Measurements from ENCODE around the gene PLA2G4D. TPM values are rescaled to one million over a fixed set of nuclear protein-coding genes. Genes with fewer than 3 reads are reported as not detected.

The PLA2G4D gene, protein sequence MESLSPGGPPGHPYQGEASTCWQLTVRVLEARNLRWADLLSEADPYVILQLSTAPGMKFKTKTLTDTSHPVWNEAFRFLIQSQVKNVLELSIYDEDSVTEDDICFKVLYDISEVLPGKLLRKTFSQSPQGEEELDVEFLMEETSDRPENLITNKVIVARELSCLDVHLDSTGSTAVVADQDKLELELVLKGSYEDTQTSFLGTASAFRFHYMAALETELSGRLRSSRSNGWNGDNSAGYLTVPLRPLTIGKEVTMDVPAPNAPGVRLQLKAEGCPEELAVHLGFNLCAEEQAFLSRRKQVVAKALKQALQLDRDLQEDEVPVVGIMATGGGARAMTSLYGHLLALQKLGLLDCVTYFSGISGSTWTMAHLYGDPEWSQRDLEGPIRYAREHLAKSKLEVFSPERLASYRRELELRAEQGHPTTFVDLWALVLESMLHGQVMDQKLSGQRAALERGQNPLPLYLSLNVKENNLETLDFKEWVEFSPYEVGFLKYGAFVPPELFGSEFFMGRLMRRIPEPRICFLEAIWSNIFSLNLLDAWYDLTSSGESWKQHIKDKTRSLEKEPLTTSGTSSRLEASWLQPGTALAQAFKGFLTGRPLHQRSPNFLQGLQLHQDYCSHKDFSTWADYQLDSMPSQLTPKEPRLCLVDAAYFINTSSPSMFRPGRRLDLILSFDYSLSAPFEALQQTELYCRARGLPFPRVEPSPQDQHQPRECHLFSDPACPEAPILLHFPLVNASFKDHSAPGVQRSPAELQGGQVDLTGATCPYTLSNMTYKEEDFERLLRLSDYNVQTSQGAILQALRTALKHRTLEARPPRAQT
- not detected for total RNA-seq

- DNase-seq (ENCODE audit: low spot score) (no peak), ATAC-seq (no peak)
- intact Hi-C loops (cut with DNase I), result no loop called here
These were observed at the start of gene PLA2G4D for GRCh38 chr15:42094512-42094963. PLA2G4D (minus strand) TSS chr15:42094562; CDS start chr15:42094459, 103 bp downstream.

DNA sequence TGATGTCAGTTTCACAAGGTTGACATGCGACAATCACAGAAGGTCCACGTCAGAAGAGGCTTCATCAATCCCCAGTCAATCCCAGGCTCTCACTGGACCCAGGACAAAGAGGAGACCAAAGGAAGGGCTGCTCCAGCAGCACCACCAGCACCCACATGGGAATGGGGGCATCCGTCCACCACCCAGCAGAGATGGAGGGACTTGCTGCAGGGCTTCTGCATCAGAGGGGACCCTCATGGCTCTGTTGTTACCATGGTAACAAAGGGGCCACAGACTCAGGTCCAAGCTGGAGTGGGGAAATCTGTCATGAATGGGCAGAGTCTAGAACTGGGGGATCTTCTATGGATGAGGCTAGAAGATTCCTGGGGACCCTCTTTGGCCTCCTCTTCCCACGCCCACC lies 49.0 kb upstream of the PLA2G4D start:
- no peak for ATAC-seq
- no peak for DNase-seq (ENCODE audit: low spot score)

DNA sequence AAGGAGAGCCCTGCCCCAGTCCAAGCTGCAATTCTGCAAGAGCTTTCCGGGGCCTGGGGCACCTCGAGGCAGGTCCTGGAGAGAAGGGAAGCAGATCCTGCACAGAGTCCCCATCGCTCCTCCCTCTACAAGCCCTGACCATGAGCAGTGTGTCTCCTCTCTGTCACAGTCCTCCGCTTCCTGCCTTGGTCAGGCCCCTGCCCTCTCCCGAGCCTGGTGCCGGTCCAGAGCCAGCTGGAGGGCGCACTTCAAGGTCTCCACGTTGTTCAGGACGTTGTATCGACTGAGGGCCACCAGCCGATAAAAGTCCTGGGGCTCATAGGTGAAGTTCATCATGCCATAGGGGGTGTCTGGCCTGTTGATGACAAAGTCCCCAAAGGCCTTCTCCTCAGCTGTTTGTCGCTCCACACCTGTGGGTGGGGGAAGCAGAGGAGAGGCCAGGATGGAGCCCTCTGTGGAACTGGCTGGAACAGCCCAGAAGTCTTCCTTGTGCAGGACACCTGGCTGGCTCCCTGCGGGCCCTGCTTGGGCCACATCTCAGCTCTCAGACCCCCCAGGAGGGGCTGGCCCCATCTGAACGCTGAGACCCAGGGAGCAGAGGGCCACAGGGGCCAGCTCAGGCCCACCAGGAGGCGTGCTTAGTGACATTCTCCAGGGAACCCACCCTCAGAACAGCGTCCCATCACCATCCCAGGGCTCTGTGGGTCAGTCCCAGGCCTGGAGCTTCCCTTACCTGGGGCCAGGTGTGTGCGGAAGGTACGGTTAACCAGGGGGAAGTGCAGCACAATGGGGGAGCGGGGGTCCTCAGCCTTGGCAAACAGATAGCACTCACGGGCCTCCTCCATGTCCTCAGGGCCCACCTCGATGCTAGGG lies 47.7 kb upstream of the PLA2G4D start:
- DNase-seq (ENCODE audit: low spot score) (peak; percentile 35), ATAC-seq (no peak)
- intact Hi-C loops (cut with DNase I), result no loop called here

More for the DNA sequence above, 49.0 kb upstream of the PLA2G4D start:
- intact Hi-C loops (cut with DNase I), result no loop called here

DNA sequence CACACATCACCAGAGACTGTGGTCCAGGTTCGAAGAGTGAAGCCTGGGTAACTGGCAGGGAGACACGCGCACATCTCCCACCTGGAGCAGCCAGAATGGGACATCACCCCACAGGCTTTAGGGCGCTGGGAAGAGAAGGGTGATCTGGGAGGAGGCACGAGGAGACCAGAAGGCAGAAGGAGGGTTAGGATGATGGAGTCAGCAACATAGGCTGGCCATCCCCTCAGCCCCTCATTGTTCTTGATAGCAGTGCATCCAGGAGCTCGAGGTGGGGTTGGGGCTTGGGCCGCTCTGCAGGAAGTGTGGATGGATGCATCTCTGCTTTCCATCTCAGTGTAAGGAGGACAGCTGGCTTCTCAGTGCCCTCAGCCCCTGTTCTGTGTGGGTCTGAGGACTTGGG lies 46.9 kb upstream of the PLA2G4D start:
- intact Hi-C loops (cut with DNase I), result no loop called here
- ATAC-seq (no peak), DNase-seq (ENCODE audit: low spot score) (peak; percentile 18)

- intact Hi-C loops (cut with DNase I), result no loop called here
- DNase-seq (ENCODE audit: low spot score) (peak; percentile 37), ATAC-seq (no peak)
These were observed 46.2 kb upstream of the PLA2G4D start for GRCh38 chr15:42140383-42141070.

- peak; percentile 34 for DNase-seq (ENCODE audit: low spot score)
- ATAC-seq, result no peak
- intact Hi-C loops (cut with DNase I), result no loop called here
These were observed 45.2 kb upstream of the PLA2G4D start for GRCh38 chr15:42139596-42139995.

DNA sequence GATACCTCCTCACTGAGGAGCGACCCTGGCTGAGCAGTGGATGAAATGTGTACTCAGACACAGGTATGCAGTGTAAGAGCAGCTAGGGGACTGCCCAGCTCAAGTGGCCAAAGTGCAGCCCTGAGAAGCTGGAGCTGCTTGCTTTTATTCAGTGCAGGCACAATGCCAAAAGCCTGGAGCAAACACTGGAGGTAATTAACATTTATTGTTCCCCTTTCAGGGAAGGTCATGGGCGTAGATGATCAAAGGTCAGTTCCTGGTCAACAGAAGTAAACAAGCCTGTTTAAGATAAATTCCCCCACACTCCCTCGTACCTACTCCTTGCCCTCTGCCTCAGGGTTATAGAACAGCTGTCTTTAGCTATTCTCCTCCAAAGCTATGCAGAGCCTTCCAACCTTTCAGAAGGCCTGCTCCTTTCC lies 44.6 kb upstream of the PLA2G4D start:
- DNase-seq (ENCODE audit: low spot score), result peak; percentile 50
- no peak for ATAC-seq
- intact Hi-C loops (cut with DNase I), result no loop called here

DNA sequence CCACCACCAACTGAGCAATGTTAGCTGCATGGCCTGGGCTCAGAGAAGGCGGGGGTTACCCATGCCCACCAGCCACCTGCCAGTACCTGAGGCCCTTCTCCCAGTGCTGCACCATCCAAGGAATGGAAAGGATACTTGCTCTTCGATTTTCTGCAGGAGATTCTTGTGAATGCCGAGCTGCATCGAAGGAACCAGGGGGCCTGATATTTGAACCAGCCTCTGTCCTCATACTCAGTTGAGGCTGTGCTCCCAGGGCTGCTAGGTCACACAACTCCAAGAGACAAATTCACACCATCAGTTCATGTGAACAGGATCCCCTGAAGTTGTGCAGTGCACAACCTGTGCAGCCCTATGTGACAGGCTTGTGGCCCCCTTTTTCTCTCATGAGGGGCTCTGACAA lies 44.0 kb upstream of the PLA2G4D start:
- intact Hi-C loops (cut with DNase I), result no loop called here
- DNase-seq (ENCODE audit: low spot score), result peak; percentile 22
- no peak for ATAC-seq

- DNase-seq (ENCODE audit: low spot score) (peak; percentile 38), ATAC-seq (peak; percentile 36)
These were observed 43.3 kb upstream of the PLA2G4D start for GRCh38 chr15:42137461-42138261.

GRCh38 chr15:42136513-42136912 lies 42.2 kb upstream of the PLA2G4D start:
- no peak for ATAC-seq
- intact Hi-C loops (cut with DNase I), result no loop called here
- DNase-seq (ENCODE audit: low spot score), result no peak

More at GRCh38 chr15:42137461-42138261, 43.3 kb upstream of the PLA2G4D start:
- intact Hi-C loops (cut with DNase I), result no loop called here

GRCh38 chr15:42135351-42135750 lies 41.0 kb upstream of the PLA2G4D start:
- no peak for ATAC-seq
- intact Hi-C loops (cut with DNase I), result no loop called here
- no peak for DNase-seq (ENCODE audit: low spot score)

GRCh38 chr15:42134617-42135245 lies 40.4 kb upstream of the PLA2G4D start:
- ATAC-seq (no peak), DNase-seq (ENCODE audit: low spot score) (no peak)
- intact Hi-C loops (cut with DNase I), result no loop called here

GRCh38 chr15:42133886-42134502 lies 39.6 kb upstream of the PLA2G4D start:
- intact Hi-C loops (cut with DNase I), result no loop called here
- DNase-seq (ENCODE audit: low spot score) (peak; percentile 66), ATAC-seq (no peak)

DNA sequence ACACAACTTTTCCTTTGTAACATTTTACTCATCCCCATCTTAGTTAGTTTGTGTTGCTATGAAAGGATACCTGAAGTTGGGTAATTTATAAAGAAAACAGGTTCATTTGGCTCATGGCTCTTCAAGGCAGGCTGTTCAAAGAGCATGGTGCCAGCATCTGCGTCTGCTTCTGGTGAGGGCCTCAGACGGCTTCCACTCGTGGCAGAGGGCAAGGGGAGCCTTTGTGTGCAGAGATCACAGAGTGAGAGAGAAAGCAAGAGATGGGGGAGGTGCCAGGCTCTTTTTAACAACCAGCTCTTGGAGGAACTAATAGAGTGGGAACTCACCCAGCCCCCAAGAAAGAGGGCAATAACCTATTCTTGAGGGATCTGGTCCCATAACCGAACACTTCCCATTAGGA lies 39.0 kb upstream of the PLA2G4D start:
- intact Hi-C loops (cut with DNase I), result no loop called here
- no peak for ATAC-seq
- no peak for DNase-seq (ENCODE audit: low spot score)

- no peak for DNase-seq (ENCODE audit: low spot score)
- intact Hi-C loops (cut with DNase I), result no loop called here
These were observed 37.8 kb upstream of the PLA2G4D start for GRCh38 chr15:42131826-42132806.

DNA sequence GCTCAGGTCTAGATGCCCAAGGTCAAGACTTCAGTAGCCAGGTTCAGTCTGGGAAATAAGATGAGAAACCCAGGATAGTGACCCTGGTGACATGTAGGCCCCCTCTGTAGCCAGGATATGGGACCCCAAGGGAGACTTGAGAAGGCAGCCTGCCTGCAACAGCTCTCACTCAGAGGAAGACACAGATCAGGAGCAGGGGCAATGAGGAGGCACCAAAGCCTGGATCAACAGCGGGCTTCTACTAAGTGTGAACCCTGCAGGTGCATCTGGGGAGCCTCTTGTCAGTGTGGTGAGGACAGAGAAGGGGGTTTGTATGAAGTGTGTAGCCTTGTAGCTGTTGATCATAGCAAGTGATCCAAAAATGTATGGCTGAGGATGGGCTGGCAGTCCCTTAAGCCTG lies 36.6 kb upstream of the PLA2G4D start:
- intact Hi-C loops (cut with DNase I), result no loop called here
- ATAC-seq (no peak), DNase-seq (ENCODE audit: low spot score) (no peak)

More at GRCh38 chr15:42131826-42132806, 37.8 kb upstream of the PLA2G4D start:
- ATAC-seq, result no peak
